ENCODE results near the gene VSIR. TPM values are rescaled to one million over a fixed set of nuclear protein-coding genes. Genes with fewer than 3 reads are reported as not detected.

VSIR gene
- total RNA-seq, 4 donors from 2014 or later: 20.0 to 27.2 (median 21.3) TPM

DNA sequence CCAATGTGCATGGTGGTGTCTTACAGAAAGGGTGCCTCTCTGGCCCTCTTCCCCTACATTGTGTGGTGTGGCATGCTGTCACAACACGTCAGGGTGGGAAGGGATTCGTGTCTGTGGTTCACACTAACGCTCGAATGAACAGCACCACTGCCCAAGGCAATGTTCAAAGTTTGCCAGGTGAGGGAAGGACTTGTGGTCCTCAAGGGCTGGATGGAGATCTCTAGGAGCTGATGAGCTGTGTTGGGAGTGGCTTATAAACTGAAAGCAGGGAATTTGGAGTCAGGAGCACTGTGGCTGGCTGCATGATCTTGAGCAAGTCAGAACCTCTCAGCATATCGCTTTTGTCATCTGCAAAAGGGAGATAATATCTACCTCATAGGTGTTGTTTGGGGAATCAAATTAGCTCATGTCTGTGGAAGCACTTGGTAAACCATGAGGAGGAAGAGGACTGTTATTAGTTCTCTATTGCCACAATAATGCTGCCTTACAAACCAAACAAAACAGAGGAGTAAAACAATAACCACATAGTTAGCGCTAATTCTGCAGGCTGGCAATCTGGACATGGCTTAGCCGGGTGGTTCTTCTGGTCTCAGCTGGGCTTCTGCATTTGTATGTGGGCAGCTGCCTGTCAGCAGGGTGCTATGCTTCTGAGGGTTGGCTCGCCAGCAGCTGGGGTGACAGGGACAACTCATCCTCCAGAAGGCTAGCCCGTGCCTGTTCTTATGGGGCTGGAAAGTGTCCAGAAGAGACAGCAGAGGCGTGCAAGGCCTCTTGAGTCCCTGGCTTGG is 30.8 kb downstream of the VSIR start:
- Histone ChIP-seq H3K36me3 (no peaks in the 10 kb centered on the region), H3K27me3 (no peaks in the 10 kb centered on the region), H3K4me3 (replicated peaks in 1 of 3) (no peak overlapping the region), H3K27ac (no peak overlapping the region), H3K9me3 (no peaks in the 10 kb centered on the region), H3K4me1 (peaks cover 11 to 26% of the 10 kb centered on the region in 2 donors)
- TF ChIP-seq, protein P1, sequence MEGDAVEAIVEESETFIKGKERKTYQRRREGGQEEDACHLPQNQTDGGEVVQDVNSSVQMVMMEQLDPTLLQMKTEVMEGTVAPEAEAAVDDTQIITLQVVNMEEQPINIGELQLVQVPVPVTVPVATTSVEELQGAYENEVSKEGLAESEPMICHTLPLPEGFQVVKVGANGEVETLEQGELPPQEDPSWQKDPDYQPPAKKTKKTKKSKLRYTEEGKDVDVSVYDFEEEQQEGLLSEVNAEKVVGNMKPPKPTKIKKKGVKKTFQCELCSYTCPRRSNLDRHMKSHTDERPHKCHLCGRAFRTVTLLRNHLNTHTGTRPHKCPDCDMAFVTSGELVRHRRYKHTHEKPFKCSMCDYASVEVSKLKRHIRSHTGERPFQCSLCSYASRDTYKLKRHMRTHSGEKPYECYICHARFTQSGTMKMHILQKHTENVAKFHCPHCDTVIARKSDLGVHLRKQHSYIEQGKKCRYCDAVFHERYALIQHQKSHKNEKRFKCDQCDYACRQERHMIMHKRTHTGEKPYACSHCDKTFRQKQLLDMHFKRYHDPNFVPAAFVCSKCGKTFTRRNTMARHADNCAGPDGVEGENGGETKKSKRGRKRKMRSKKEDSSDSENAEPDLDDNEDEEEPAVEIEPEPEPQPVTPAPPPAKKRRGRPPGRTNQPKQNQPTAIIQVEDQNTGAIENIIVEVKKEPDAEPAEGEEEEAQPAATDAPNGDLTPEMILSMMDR (IDR thresholded peaks at IDR 0.05): no peak
- TF ChIP-seq POLR2A (IDR thresholded peaks at IDR 0.05): no peak
- intact Hi-C loops (cut with DNase I): no loop called here
- DNase-seq: no peak
- 92 to 94% methylated on average over 10 of the region's 10 CpGs for WGBS, 2 donors

GRCh38 chr10:71741671-71742070 is 31.6 kb downstream of the VSIR start:
- intact Hi-C loops (cut with DNase I): no loop called here
- DNase-seq: no peak
- H3K27me3 ChIP-seq: no peaks in the 10 kb centered on the region
- H3K4me1 ChIP-seq: peaks cover 13 to 26% of the 10 kb centered on the region in 2 donors
- no peak overlapping the region for H3K27ac ChIP-seq
- whole genome bisulfite sequencing, 2 donors: 93 to 96% methylated on average over 19 to 20 of the region's 20 CpGs
- no peak for TF ChIP-seq POLR2A (IDR thresholded peaks at IDR 0.05)
- TF ChIP-seq, protein P1 (IDR thresholded peaks at IDR 0.05): no peak
- H3K4me3 ChIP-seq (replicated peaks in 1 of 3): no peak overlapping the region
- no peaks in the 10 kb centered on the region for H3K9me3 ChIP-seq
- no peaks in the 10 kb centered on the region for H3K36me3 ChIP-seq

DNA sequence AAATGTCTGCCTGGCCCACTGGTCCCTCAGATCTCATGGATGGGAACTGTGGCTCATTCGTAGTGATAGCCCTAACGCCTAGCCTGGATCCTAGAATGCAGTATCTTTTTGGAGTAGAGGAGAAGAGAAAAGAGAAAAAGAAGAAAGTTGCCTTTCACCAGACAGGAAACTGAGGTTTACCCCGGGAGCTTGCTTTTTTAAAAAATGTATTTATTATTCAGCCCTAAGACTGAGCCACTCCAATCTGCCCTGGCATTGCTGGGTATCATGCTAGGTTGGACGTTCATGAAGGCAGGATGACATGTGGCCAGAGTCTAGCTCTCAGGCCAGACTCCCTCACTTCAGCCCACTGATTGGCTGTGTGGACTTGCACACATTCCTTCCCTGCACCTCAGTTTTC is 32.3 kb downstream of the VSIR start:
- TF ChIP-seq, protein P1 (IDR thresholded peaks at IDR 0.05): no peak
- no peak for TF ChIP-seq POLR2A (IDR thresholded peaks at IDR 0.05)
- intact Hi-C loops (cut with DNase I): no loop called here
- Histone ChIP-seq H3K9me3 (no peaks in the 10 kb centered on the region), H3K4me3 (replicated peaks in 1 of 3) (no peak overlapping the region), H3K27ac (no peak overlapping the region), H3K36me3 (no peaks in the 10 kb centered on the region), H3K27me3 (no peaks in the 10 kb centered on the region), H3K4me1 (peaks cover 13 to 26% of the 10 kb centered on the region in 2 donors)
- DNase-seq: no peak
- 65 to 66% methylated on average over 4 of the region's 4 CpGs for WGBS, 2 donors

DNA sequence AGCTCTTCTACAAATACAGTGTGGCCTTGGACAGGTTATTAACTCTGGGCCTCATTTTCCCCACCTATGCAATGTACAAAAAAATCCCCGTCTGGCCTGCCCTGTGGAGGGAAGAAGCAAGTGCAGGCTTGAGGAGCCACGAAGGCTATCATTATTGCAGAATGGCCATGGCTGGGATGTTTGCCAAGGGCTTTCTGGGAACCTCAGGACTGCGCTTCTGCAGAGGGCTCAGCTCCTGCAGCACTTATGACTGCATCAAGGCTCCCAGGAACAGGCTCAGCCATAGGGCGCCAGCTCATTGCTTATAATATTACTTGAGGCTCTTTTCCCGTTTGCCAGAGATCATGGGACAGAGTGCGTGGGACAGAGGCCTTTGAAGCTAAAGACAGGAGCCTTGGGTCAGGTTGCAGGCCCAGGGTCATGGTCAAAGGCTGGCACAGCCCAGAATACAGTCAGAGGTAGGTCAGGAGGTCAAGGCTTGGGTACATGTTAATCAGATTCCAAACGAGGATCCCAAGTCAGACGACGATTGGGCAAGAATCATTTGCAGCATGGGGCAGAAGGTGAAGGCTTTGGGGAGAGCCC is 33.2 kb downstream of the VSIR start:
- no peaks in the 10 kb centered on the region for H3K9me3 ChIP-seq
- no peak for TF ChIP-seq POLR2A (IDR thresholded peaks at IDR 0.05)
- TF ChIP-seq, protein P1 (IDR thresholded peaks at IDR 0.05): peak in 1 of 6 experiments; percentile 8
- WGBS, 2 donors: 44 to 46% methylated on average over 9 of the region's 9 CpGs
- DNase-seq: peak; percentile 65 to 72
- H3K4me1 ChIP-seq: peaks cover 18 to 30% of the 10 kb centered on the region in 2 donors
- H3K27me3 ChIP-seq: no peaks in the 10 kb centered on the region
- intact Hi-C loops (cut with DNase I): no loop called here
- H3K27ac ChIP-seq: no peak overlapping the region
- H3K4me3 ChIP-seq (replicated peaks in 1 of 3): no peak overlapping the region
- H3K36me3 ChIP-seq: no peaks in the 10 kb centered on the region

GRCh38 chr10:71739358-71739900 is 33.9 kb downstream of the VSIR start:
- intact Hi-C loops (cut with DNase I): no loop called here
- Histone ChIP-seq H3K27me3 (no peaks in the 10 kb centered on the region), H3K9me3 (no peaks in the 10 kb centered on the region), H3K36me3 (no peaks in the 10 kb centered on the region), H3K4me1 (peaks cover 18 to 30% of the 10 kb centered on the region in 2 donors), H3K27ac (no peak overlapping the region), H3K4me3 (replicated peaks in 1 of 3) (no peak overlapping the region)
- DNase-seq: no peak
- TF ChIP-seq, protein P1 (IDR thresholded peaks at IDR 0.05): no peak
- TF ChIP-seq POLR2A (IDR thresholded peaks at IDR 0.05): no peak
- WGBS, 2 donors: 90 to 95% methylated on average over 8 of the region's 8 CpGs
